Renal cortical epithelial cell (primary cell): ENCODE measurements around the gene SUPT20HL2. TPM values are rescaled to one million over a fixed set of nuclear protein-coding genes. Genes with fewer than 3 reads are reported as not detected.

Experiments used
- total RNA-seq: library from RNA; depleted of rRNA; stranded (reverse); fragments of >200 nt; gene quantifications from 2 replicates; pipeline ENCODE4 v1.2.3, GENCODE V29; 2014

The SUPT20HL2 gene
- total RNA-seq, 1 donor from 2014 or later, result not detected

Other genes starting within 250 kb of the SUPT20HL2 start
- gene ZFX, start 164.3 kb downstream of the SUPT20HL2 start, total RNA-seq, result 38.2 and 121 TPM in 2 replicates
- gene SUPT20HL1, start 46.6 kb upstream of the SUPT20HL2 start, total RNA-seq, result not detected in 2 replicates
- gene PDK3, start 151.2 kb upstream of the SUPT20HL2 start, total RNA-seq, result 11.6 and 20.4 TPM in 2 replicates